K562 (cell line): ENCODE measurements around the gene MSH3. TPM values are rescaled to one million over a fixed set of nuclear protein-coding genes. Genes with fewer than 3 reads are reported as not detected.
A peak's percentile ranks its signal among the peaks of the same experiment; 100 is the strongest.

Experiments used
- ATAC-seq: fragments of 200-7000 bp; cut with Tn5 transposase; 3 replicates; pipeline ENCODE4 v1.9.1; 2020; ENCODE audit warnings: moderate library complexity
- BruUV-seq: library from RNA; stranded (reverse); fragments of 400-500 nt; replicated peaks from 2 replicates; lab custom pipeline; 2021; lab: Mats Ljungman, UMichigan
- CTCF ChIA-PET: fragments of 300-600 bp; formaldehyde crosslinking; extraction: SDS; loops from one replicate; lab custom pipeline; 2021; ENCODE audit warnings: low intra/inter-chr PET ratio; lab: Yijun Ruan, JAX
- POLR2A ChIA-PET: fragments of 300-600, 350-650 bp; sonication (Branson Sonifier 250); formaldehyde crosslinking; extraction: SDS; loops from one replicate; lab custom pipeline; 2021; ENCODE audit warnings: antibody characterized with exemption, inconsistent platforms; lab: Yijun Ruan, JAX
- DNase-seq, 4 experiments: peaks; one replicate each; pipeline versions ENCODE4 v3.0.0 to v3.0.0-alpha.2; 2011 to 2018; ENCODE audit warnings: low spot score in 3 of 4, mixed read lengths in 3 of 4; ENCODE audit errors: extremely low read depth in 1 of 4
- FAIRE-seq: peaks from 2 replicates; lab custom pipeline; 2011; peaks lifted over from hg19 to GRCh38; lab: Jason Lieb, UNC
- H2AFZ ChIP-seq: 2 replicates; pipeline ENCODE4 v1.6.0; 2011; ENCODE audit warnings: low read depth, low read length, control low read depth, inconsistent platforms
- H3K27ac ChIP-seq: fragments of 200-600 bp; 3 replicates; pipeline ENCODE4 v1.8.0; 2011; ENCODE audit warnings: low read depth, mild to moderate bottlenecking, control low read depth, inconsistent platforms, low read length, moderate library complexity, mixed read lengths; ENCODE audit errors: extremely low read depth
- H3K27me3 ChIP-seq, 2 experiments: fragments of 300-600 bp in 1 of 2; 2 replicates in 1 of 2; 3 replicates in 1 of 2; pipeline versions ENCODE4 v1.6.0 to v1.8.0; 2011; ENCODE audit warnings: inconsistent platforms in 2 of 2, low read length in 2 of 2, mild to moderate bottlenecking in 1 of 2, mixed read lengths in 1 of 2, moderate library complexity in 1 of 2; ENCODE audit not compliant: control insufficient read depth in 2 of 2, insufficient read depth in 2 of 2
- H3K36me3 ChIP-seq: fragments of 300-600 bp; 3 replicates; pipeline ENCODE4 v1.8.0; 2011; ENCODE audit warnings: mild to moderate bottlenecking, low read length, inconsistent platforms; ENCODE audit not compliant: control insufficient read depth, insufficient read depth
- H3K4me1 ChIP-seq, 2 experiments: fragments of 200-600 bp in 1 of 2; replicated peaks in 1 of 2; 2 replicates in 1 of 2; 3 replicates in 1 of 2; pipeline versions ENCODE4 v1.5.1 to v1.8.0; 2011; ENCODE audit warnings: inconsistent platforms in 2 of 2, low read length in 2 of 2, mild to moderate bottlenecking in 1 of 2, mixed read lengths in 1 of 2, moderate library complexity in 1 of 2; ENCODE audit not compliant: control insufficient read depth in 2 of 2, insufficient read depth in 2 of 2
- H3K4me2 ChIP-seq: 2 replicates; pipeline ENCODE4 v1.6.1; 2011; ENCODE audit warnings: low read length, control low read depth, inconsistent platforms, mixed read lengths; ENCODE audit not compliant: insufficient read depth
- H3K4me3 ChIP-seq: fragments of 200-600 bp; sonication (generic), shearing (Covaris generic); 2 replicates; pipeline ENCODE4 v1.5.1; 2016; ENCODE audit warnings: control low read depth, inconsistent platforms
- H3K79me2 ChIP-seq: fragments of 200-600 bp; 3 replicates; pipeline ENCODE4 v1.8.0; 2011; ENCODE audit warnings: low read length, inconsistent platforms; ENCODE audit not compliant: control insufficient read depth, insufficient read depth
- H3K9ac ChIP-seq, 2 experiments: 2 replicates each; pipeline versions ENCODE4 v1.6.0 to v1.6.1; 2011; ENCODE audit warnings: low read depth in 2 of 2, low read length in 2 of 2, control low read depth in 1 of 2, inconsistent platforms in 1 of 2, mild to moderate bottlenecking in 1 of 2, mixed read lengths in 1 of 2; ENCODE audit not compliant: insufficient read depth in 1 of 2
- H3K9me1 ChIP-seq: one replicate; pipeline ENCODE4 v1.6.0; 2011; ENCODE audit warnings: inconsistent platforms, mild to moderate bottlenecking, low read length, moderate library complexity; ENCODE audit not compliant: control insufficient read depth, insufficient read depth
- H3K9me3 ChIP-seq: replicated peaks from 2 replicates; pipeline ENCODE4 v1.5.1; 2011; ENCODE audit warnings: low read depth, low read length, inconsistent platforms; ENCODE audit not compliant: control insufficient read depth, insufficient read depth
- H4K20me1 ChIP-seq: replicated peaks from 2 replicates; pipeline ENCODE4 v1.6.1; 2011; ENCODE audit warnings: low read length, inconsistent platforms, mixed read lengths; ENCODE audit not compliant: control insufficient read depth, insufficient read depth
- ATF3 ChIP-seq, 2 experiments: fragments of 450-650 bp in 1 of 2; sonication (generic) in 1 of 2; formaldehyde crosslinking in 1 of 2; IDR thresholded peaks in 1 of 2; conservative IDR thresholded peaks in 1 of 2; 2 replicates each; pipeline versions ENCODE4 v1.6.1 to v1.8.1; 2016 to 2023; ENCODE audit warnings: mild to moderate bottlenecking in 2 of 2, moderate library complexity in 2 of 2, inconsistent platforms in 1 of 2, missing genetic modification reagents in 1 of 2
- CCAR2 ChIP-seq: fragments of 200-400 bp; formaldehyde crosslinking; IDR thresholded peaks from 2 replicates; pipeline ENCODE4 v1.6.1; 2017; ENCODE audit warnings: mild to moderate bottlenecking, low read depth, low read length
- CEBPG ChIP-seq, 3 experiments: fragments of 200-800 bp in 1 of 3; sonication (Bioruptor generic) in 1 of 3; sonication (generic) in 1 of 3; formaldehyde crosslinking in 1 of 3; IDR thresholded peaks in 2 of 3; conservative IDR thresholded peaks in 1 of 3; 2 replicates each; pipeline versions ENCODE4 v1.6.1 to v1.8.0; 2016 to 2022; ENCODE audit warnings: missing compliant biosample characterization in 2 of 3, missing genetic modification characterization in 2 of 3, mild to moderate bottlenecking in 1 of 3, missing genetic modification reagents in 1 of 3
- PKNOX1 ChIP-seq: fragments of 450-650 bp; IDR thresholded peaks from 2 replicates; pipeline ENCODE4 v1.6.1; 2016
- WGBS: fragments of 100-300 bp; shearing (Covaris generic); methylation state at CpG from one replicate; pipeline ENCODE4 v1.1.6; 2016; ENCODE audit warnings: low coverage, mixed read lengths; ENCODE audit not compliant: insufficient coverage; ENCODE audit errors: missing lambda C conversion rate; 5-methylcytosine and 5-hydroxymethylcytosine counted together
- in situ Hi-C: fragments of 300-500 bp; cut with MboI; formaldehyde crosslinking; loops from 4 replicates; pipeline ENCODE4 v1.15.0; 2018; ENCODE audit warnings: inconsistent platforms, mixed read lengths
- intact Hi-C: fragments of 100-400 bp; cut with micrococcal nuclease; formaldehyde crosslinking; loops from 2 replicates; pipeline ENCODE4 v1.14.2; 2022
- polyA plus RNA-seq, 8 experiments: library from polyadenylated mRNA; depleted of rRNA in 4 of 8; stranded (reverse) in 5 of 8; unstranded in 3 of 8; fragments of >200 nt; fragmentation: Nextera tagmentation in 2 of 8; fragmentation: Illumina TruSeq in 1 of 8; extraction: Ambion mirVana in 2 of 8; extraction: Trizol in 1 of 8; gene quantifications; 2 replicates each; pipeline versions ENCODE4 v1.2.1 to v1.2.3, GENCODE V29; 2011 to 2014; ENCODE audit warnings: inconsistent platforms in 1 of 8, missing spikeins in 1 of 8
- total RNA-seq, 7 experiments: library from RNA; depleted of rRNA in 6 of 7; stranded (reverse); fragments of >200 nt in 6 of 7; fragmentation: Illumina TruSeq in 2 of 7; extraction: Trizol in 2 of 7; gene quantifications; 2 replicates each; pipeline versions ENCODE4 v1.2.1 to v1.2.3, GENCODE V29; 2011 to 2021; ENCODE audit warnings: low replicate concordance in 1 of 7

MSH3 gene
- total and polyA plus RNA-seq, 9 of the 15 experiments (the other 6 are each of a cell fraction or from before 2014, with no cell fraction given) = 3.9 to 17.2 (median 13.2) TPM

GRCh38 chr5:80662108-80662507, 7.7 kb downstream of the MSH3 start:
- H3K27me3 ChIP-seq = no peaks in the 10 kb centered on the region
- H3K27ac ChIP-seq = no peak overlapping the region
- DNase-seq = no peak
- CTCF ChIA-PET = no interaction called here
- peaks cover 82% of the 10 kb centered on the region for H3K36me3 ChIP-seq
- POLR2A ChIA-PET = no interaction called here
- H2AFZ ChIP-seq = no peak overlapping the region
- no peak overlapping the region for H3K4me3 ChIP-seq
- TF ChIP-seq PKNOX1 (no peak), ATF3 (IDR thresholded peaks at IDR 0.05) (peak; percentile 23; the same call in 1 of the 2 replicates), ATF3 (CRISPR knock-in tag; conservative IDR thresholded peaks at IDR 0.05) (no peak), CEBPG (CRISPR knock-in tag; IDR thresholded peaks at IDR 0.05) (no peak), CEBPG (tag; conservative IDR thresholded peaks at IDR 0.05 in 1 of 2, IDR thresholded peaks at IDR 0.05 in 1 of 2) (0 out of 4 replicates have a peak, but pooled peaks of 1 of the 2 experiments have one; percentile 31), CCAR2 (no peak)
- ATAC-seq = no peak
- no peaks in the 10 kb centered on the region for H3K9me1 ChIP-seq
- no peaks in the 10 kb centered on the region for H3K4me1 ChIP-seq
- in situ Hi-C loops = loop anchor here (5.0 kb wide), 1 partner anchor 190 kb away; no protein-coding TSS in a partner anchor
- intact Hi-C loops = no loop called here
- no peaks in the 10 kb centered on the region for H3K9me3 ChIP-seq
- H3K4me2 ChIP-seq = no peak overlapping the region
- no TSS peak for BruUV-seq
- no peaks in the 10 kb centered on the region; the same call in 2 of the 3 replicates for H3K79me2 ChIP-seq
- WGBS = 67% methylated on average over 1 of the region's 1 CpG
- no peak overlapping the region for H3K9ac ChIP-seq
- no peak for FAIRE-seq
- H4K20me1 ChIP-seq = no peaks in the 10 kb centered on the region
